Endothelial cell of umbilical vein (primary cell): Measurements from ENCODE around the gene MTPN. TPM values are rescaled to one million over a fixed set of nuclear protein-coding genes. Genes with fewer than 3 reads are reported as not detected.

ENCODE experiments used
- BruUV-seq: library from RNA; stranded (reverse); fragments of 400-500 nt; replicated peaks from 2 replicates; lab custom pipeline; 2021; lab: Mats Ljungman, UMichigan
- CTCF ChIA-PET: fragments of 300-600, 350-600 bp; sonication (Branson Sonifier 250); formaldehyde crosslinking; loops from one replicate; lab custom pipeline; 2021; ENCODE audit warnings: antibody characterized with exemption, inconsistent platforms; lab: Charles Lee
- POLR2A ChIA-PET: fragments of 300-600, 350-600 bp; sonication (Branson Sonifier 250); formaldehyde crosslinking; loops from one replicate; lab custom pipeline; 2021; ENCODE audit warnings: antibody characterized with exemption, inconsistent platforms; lab: Charles Lee
- DNase-seq: peaks from one replicate; pipeline ENCODE4 v3.0.0-alpha.2; 2011; ENCODE audit warnings: low read depth, low spot score
- FAIRE-seq: peaks from 2 replicates; lab custom pipeline; 2011; peaks lifted over from hg19 to GRCh38; lab: Jason Lieb, UNC
- H2AFZ ChIP-seq: 2 replicates; pipeline ENCODE4 v1.6.0; 2012; ENCODE audit warnings: low read depth, low read length, control low read depth, inconsistent platforms
- H3K27ac ChIP-seq: 2 replicates; pipeline ENCODE4 v1.5.1; 2011; ENCODE audit warnings: low read depth, mild to moderate bottlenecking, control low read depth, low read length, moderate library complexity; ENCODE audit not compliant: insufficient read depth
- H3K27me3 ChIP-seq, 2 experiments: 2 replicates each; pipeline versions ENCODE4 v1.6.0 to v1.6.1; 2011; ENCODE audit warnings: low read length in 2 of 2, mixed read lengths in 1 of 2; ENCODE audit not compliant: control insufficient read depth in 2 of 2, insufficient read depth in 2 of 2
- H3K36me3 ChIP-seq, 2 experiments: 2 replicates in 1 of 2; 3 replicates in 1 of 2; pipeline ENCODE4 v1.5.1; 2011; ENCODE audit warnings: low read length in 2 of 2, mild to moderate bottlenecking in 1 of 2, moderate library complexity in 1 of 2; ENCODE audit not compliant: control insufficient read depth in 2 of 2, insufficient read depth in 2 of 2; ENCODE audit errors: extremely low read depth in 1 of 2
- H3K4me1 ChIP-seq: 3 replicates; pipeline ENCODE4 v1.5.1; 2011; ENCODE audit warnings: mild to moderate bottlenecking, low read length; ENCODE audit not compliant: control insufficient read depth, insufficient read depth; ENCODE audit errors: extremely low read depth
- H3K4me2 ChIP-seq: 2 replicates; pipeline ENCODE4 v1.6.1; 2011; ENCODE audit warnings: low read length, control low read depth, mixed read lengths; ENCODE audit not compliant: insufficient read depth
- H3K4me3 ChIP-seq, 3 experiments: fragments of 200-600 bp in 1 of 3; sonication (generic), shearing (Covaris generic) in 1 of 3; replicated peaks in 1 of 3; 2 replicates each; pipeline ENCODE4 v1.5.1; 2011 to 2016; ENCODE audit warnings: control low read depth in 3 of 3, low read length in 3 of 3, mild to moderate bottlenecking in 2 of 3, inconsistent platforms in 1 of 3, low read depth in 1 of 3, moderate library complexity in 1 of 3; ENCODE audit not compliant: insufficient read depth in 1 of 3
- H3K79me2 ChIP-seq: 2 replicates; pipeline ENCODE4 v1.6.0; 2012; ENCODE audit warnings: low read length, inconsistent platforms; ENCODE audit not compliant: control insufficient read depth, insufficient read depth
- H3K9ac ChIP-seq: replicated peaks from 2 replicates; pipeline ENCODE3; 2011; ENCODE audit warnings: low read length, control low read depth; ENCODE audit not compliant: insufficient read depth; ENCODE audit errors: extremely low read depth
- H3K9me1 ChIP-seq: replicated peaks from 3 replicates; pipeline ENCODE4 v1.6.0; 2011; ENCODE audit warnings: mild to moderate bottlenecking, low read length; ENCODE audit not compliant: control insufficient read depth, insufficient read depth; ENCODE audit errors: extremely low read depth
- H3K9me3 ChIP-seq: replicated peaks from 2 replicates; pipeline ENCODE4 v1.5.1; 2012; ENCODE audit warnings: low read length, inconsistent platforms; ENCODE audit not compliant: control insufficient read depth, insufficient read depth
- H4K20me1 ChIP-seq: replicated peaks from 2 replicates; pipeline ENCODE3; 2011; ENCODE audit warnings: mild to moderate bottlenecking, low read length; ENCODE audit not compliant: control insufficient read depth, insufficient read depth; ENCODE audit errors: extremely low read depth
- EZH2 ChIP-seq: IDR thresholded peaks from 2 replicates; pipeline ENCODE4 v1.6.1; 2012; ENCODE audit warnings: borderline replicate concordance, low read depth, mild to moderate bottlenecking, moderate library complexity, low read length, inconsistent platforms; ENCODE audit not compliant: severe bottlenecking
- FOS ChIP-seq: IDR thresholded peaks from 2 replicates; pipeline ENCODE4 v1.6.1; 2011; ENCODE audit warnings: mild to moderate bottlenecking, low read length, moderate library complexity, borderline replicate concordance; ENCODE audit not compliant: insufficient read depth
- GATA2 ChIP-seq: IDR thresholded peaks from 2 replicates; pipeline ENCODE4 v1.7.0; 2011; ENCODE audit warnings: low read depth, mild to moderate bottlenecking, moderate library complexity, mixed read lengths, low read length; ENCODE audit not compliant: insufficient read length, insufficient read depth
- JUN ChIP-seq: IDR thresholded peaks from 2 replicates; pipeline ENCODE4 v1.6.1; 2011; ENCODE audit warnings: borderline replicate concordance, low read depth; ENCODE audit not compliant: insufficient read length, insufficient read depth
- MYC ChIP-seq: IDR thresholded peaks from one replicate; pipeline ENCODE4 v1.6.1; 2011; ENCODE audit warnings: mild to moderate bottlenecking, low read depth, low read length
- POLR2A ChIP-seq: IDR thresholded peaks from 2 replicates; pipeline ENCODE4 v1.6.1; 2012; ENCODE audit warnings: low read depth, mild to moderate bottlenecking, control low read depth, low read length
- POLR2AphosphoS5 ChIP-seq: IDR thresholded peaks from 2 replicates; pipeline ENCODE4 v1.6.1; 2012; ENCODE audit warnings: low read depth, mild to moderate bottlenecking, control low read depth, low read length, moderate library complexity; ENCODE audit not compliant: insufficient read depth
- dilution Hi-C: fragments of 300-500 bp; cut with MboI; formaldehyde crosslinking; loops from one replicate; pipeline ENCODE4 v1.15.0; 2019; ENCODE audit warnings: low sequenced_read_pairs; ENCODE audit not compliant: extremely low pct_ligation_motif_present
- intact Hi-C: fragments of 100-400 bp; cut with micrococcal nuclease; formaldehyde crosslinking; loops from one replicate; pipeline ENCODE4 v1.10.0; 2022
- polyA plus RNA-seq, 4 experiments: library from polyadenylated mRNA; depleted of rRNA in 3 of 4; stranded (reverse) in 3 of 4; unstranded in 1 of 4; fragments of >200 nt; gene quantifications; 2 replicates each; pipeline versions ENCODE4 v1.2.1 to v1.2.3, GENCODE V29; 2011 to 2012; ENCODE audit warnings: missing spikeins in 1 of 4
- total RNA-seq: library from RNA; stranded (reverse); gene quantifications from 2 replicates; pipeline ENCODE4 v1.2.3, GENCODE V29; 2021
- TF ChIP-seq, protein P1 (sequence below): IDR thresholded peaks from 2 replicates; pipeline ENCODE4 v1.6.1; 2011; ENCODE audit not compliant: insufficient read depth, insufficient read length
- TF ChIP-seq, protein P2 (sequence below), 2 donors: IDR thresholded peaks; 1 replicate in 1 of 2; 2 replicates in 1 of 2; pipeline ENCODE4 v1.5.1; 2011; ENCODE audit warnings: low read length in 2 of 2, mild to moderate bottlenecking in 2 of 2, moderate library complexity in 2 of 2, control low read depth in 1 of 2, inconsistent platforms in 1 of 2, low read depth in 1 of 2; ENCODE audit not compliant: insufficient read depth in 1 of 2; ENCODE audit errors: extremely low read depth in 1 of 2

The MTPN gene
- total and polyA plus RNA-seq, 2 donors (not counting 3 experiments of a cell fraction or from before 2014, with no cell fraction given): 58.1 to 174 TPM

DNA sequence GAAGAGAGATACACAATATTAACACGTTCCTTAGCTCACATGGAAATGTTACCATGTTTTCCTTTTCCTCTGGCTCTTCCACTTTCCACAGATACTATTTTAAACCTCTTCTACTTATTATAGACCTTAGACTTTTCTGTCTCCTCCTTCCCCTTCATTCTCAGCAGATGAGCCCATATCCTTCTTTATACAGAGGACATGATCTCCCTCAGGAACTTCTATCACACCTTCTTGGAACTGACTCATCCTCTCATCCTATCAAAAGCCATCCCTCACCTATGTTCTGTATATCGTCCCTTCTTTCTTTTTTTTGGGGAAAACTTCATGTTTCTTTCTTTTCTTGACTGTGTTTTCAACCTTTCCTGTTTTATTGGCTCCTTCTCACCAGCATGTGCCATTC is 20.8 kb downstream of the MTPN start:
- intact Hi-C loops: no loop called here
- H4K20me1 ChIP-seq: peaks cover 11% of the 10 kb centered on the region
- POLR2A ChIA-PET: no interaction called here

More for the DNA sequence above, 20.8 kb downstream of the MTPN start:
- Histone ChIP-seq H3K9ac (no peak overlapping the region), H3K4me1 (no peaks in the 10 kb centered on the region), H2AFZ (no peak overlapping the region), H3K27ac (no peak overlapping the region), H3K27me3 (no peaks in the 10 kb centered on the region), H3K36me3 (peaks cover 0 to 3% of the 10 kb centered on the region in 2 experiments), H3K79me2 (peaks cover 98% of the 10 kb centered on the region), H3K9me1 (no peaks in the 10 kb centered on the region), H3K9me3 (no peaks in the 10 kb centered on the region), H3K4me2 (no peak overlapping the region), H3K4me3 (no peak overlapping the region)
- dilution Hi-C loops: no loop called here
- CTCF ChIA-PET: interaction anchor here (0.6 kb wide), 1 partner anchor 62 kb away, joined by 3 read pairs; no protein-coding TSS in a partner anchor
- no TSS peak for BruUV-seq
- TF ChIP-seq JUN (no peak), FOS (no peak), POLR2A (no peak), POLR2AphosphoS5 (no peak), GATA2 (no peak), EZH2 (no peak), MYC (no peak)
- TF ChIP-seq, protein P1, sequence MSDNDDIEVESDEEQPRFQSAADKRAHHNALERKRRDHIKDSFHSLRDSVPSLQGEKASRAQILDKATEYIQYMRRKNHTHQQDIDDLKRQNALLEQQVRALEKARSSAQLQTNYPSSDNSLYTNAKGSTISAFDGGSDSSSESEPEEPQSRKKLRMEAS: no peak
- TF ChIP-seq, protein P2, sequence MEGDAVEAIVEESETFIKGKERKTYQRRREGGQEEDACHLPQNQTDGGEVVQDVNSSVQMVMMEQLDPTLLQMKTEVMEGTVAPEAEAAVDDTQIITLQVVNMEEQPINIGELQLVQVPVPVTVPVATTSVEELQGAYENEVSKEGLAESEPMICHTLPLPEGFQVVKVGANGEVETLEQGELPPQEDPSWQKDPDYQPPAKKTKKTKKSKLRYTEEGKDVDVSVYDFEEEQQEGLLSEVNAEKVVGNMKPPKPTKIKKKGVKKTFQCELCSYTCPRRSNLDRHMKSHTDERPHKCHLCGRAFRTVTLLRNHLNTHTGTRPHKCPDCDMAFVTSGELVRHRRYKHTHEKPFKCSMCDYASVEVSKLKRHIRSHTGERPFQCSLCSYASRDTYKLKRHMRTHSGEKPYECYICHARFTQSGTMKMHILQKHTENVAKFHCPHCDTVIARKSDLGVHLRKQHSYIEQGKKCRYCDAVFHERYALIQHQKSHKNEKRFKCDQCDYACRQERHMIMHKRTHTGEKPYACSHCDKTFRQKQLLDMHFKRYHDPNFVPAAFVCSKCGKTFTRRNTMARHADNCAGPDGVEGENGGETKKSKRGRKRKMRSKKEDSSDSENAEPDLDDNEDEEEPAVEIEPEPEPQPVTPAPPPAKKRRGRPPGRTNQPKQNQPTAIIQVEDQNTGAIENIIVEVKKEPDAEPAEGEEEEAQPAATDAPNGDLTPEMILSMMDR (IDR thresholded peaks at IDR 0.05; ENCODE audit: extremely low read depth in 1 of 2, insufficient read depth in 1 of 2, low read depth in 1 of 2, low read length in 2 of 2): no peak
- DNase-seq (no peak), FAIRE-seq (no peak)
